ENCODE results near the gene TTLL11.
A peak's percentile ranks its signal among the peaks of the same experiment; 100 is the strongest.

Gene TTLL11

DNA sequence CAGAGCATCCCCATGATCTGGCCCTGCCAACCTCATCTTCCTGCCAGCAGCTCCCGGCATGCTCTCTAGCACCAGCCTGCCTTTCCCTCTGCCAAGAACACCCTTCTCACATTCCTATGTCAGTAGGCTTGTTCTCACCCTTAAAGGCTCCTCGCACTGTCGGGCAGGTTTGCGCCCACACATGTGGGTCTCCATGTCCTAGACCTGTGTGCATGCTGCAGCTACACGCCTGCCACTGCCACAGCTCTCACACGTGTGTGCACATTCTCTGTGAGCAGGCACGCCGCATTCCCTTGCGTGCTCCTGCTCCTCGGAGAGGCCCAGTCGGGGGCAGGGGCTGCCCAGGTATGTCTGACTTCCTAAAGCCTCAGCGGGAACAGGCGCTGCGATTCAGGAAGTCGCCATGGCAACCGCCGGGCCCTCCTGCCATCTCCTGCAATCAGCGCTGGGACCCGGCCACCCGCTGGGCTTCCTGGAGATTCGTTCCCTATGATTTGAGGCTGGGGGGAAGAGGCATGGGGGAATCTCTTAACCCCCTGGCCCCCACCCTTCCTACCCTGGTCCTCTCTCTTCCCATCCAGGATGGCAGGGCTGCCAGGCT, 38.4 kb upstream of the TTLL11 start:
- no peak overlapping the region for H3K9ac ChIP-seq (ENCODE audit: low read length)
- H3K27me3 ChIP-seq (replicated peaks; ENCODE audit: control insufficient read depth, insufficient read depth, low read length): peaks cover 19% of the 10 kb centered on the region
- no peak overlapping the region for H3K4me3 ChIP-seq (ENCODE audit: low read length)
- no peaks in the 10 kb centered on the region for H3K9me3 ChIP-seq (ENCODE audit: control insufficient read depth, low read length)
- no peaks in the 10 kb centered on the region for H3K36me3 ChIP-seq (ENCODE audit: control insufficient read depth, insufficient read depth, low read length, severe bottlenecking)
- no peak for DNase-seq (ENCODE audit: low read depth)
- H3K4me1 ChIP-seq (ENCODE audit: control insufficient read depth, insufficient read depth, low read length): peaks cover 11% of the 10 kb centered on the region

DNA sequence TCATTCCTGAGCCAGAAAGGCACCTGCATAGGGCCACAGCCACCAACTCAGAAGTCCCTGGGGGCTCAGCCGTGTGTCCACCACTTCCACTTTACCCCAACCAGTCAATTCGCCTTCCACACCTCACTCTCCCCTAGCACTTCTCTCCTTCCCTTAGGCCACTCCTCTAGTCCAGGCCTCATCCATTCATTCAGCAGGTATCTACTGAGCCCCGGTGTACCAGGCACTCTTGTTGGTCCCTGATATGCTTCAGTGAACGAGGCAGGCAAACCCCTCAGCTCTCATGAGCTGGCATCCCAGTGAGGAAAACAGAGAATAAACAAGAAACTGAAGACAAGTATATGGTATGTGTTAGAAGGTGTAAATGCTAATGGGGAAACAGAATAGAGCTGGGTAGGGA, 37.7 kb upstream of the TTLL11 start:
- Histone ChIP-seq H3K36me3 (ENCODE audit: control insufficient read depth, insufficient read depth, low read length, severe bottlenecking) (no peaks in the 10 kb centered on the region), H3K4me3 (ENCODE audit: low read length) (no peak overlapping the region), H3K9me3 (ENCODE audit: control insufficient read depth, low read length) (no peaks in the 10 kb centered on the region), H3K9ac (ENCODE audit: low read length) (no peak overlapping the region), H3K27me3 (replicated peaks; ENCODE audit: control insufficient read depth, insufficient read depth, low read length) (peaks cover 19% of the 10 kb centered on the region), H3K4me1 (ENCODE audit: control insufficient read depth, insufficient read depth, low read length) (peaks cover 18% of the 10 kb centered on the region)
- no peak for DNase-seq (ENCODE audit: low read depth)

DNA sequence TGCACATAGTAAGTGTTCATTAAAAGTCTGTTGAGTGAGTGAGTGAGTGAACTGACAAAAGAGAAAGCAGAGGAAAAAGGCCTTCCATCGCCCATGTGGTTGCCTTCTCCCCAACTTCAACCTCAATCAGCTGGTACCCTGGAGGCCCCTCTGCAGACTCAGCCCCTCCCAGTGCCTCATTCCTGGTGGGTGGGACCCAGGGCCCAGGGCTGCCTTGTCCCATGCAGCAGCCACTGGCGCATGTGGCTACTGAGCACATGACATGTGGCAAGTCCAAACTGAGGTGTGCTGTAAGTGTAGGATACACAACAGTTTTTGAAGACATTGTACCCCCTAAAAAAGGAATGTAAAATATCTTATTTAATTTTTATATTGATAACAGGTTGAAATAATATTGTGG, 36.9 kb upstream of the TTLL11 start:
- DNase-seq (ENCODE audit: low read depth): no peak
- H3K27me3 ChIP-seq (replicated peaks; ENCODE audit: control insufficient read depth, insufficient read depth, low read length): peaks cover 19% of the 10 kb centered on the region
- H3K36me3 ChIP-seq (ENCODE audit: control insufficient read depth, insufficient read depth, low read length, severe bottlenecking): no peaks in the 10 kb centered on the region
- H3K9me3 ChIP-seq (ENCODE audit: control insufficient read depth, low read length): no peaks in the 10 kb centered on the region
- peaks cover 14% of the 10 kb centered on the region for H3K4me1 ChIP-seq (ENCODE audit: control insufficient read depth, insufficient read depth, low read length)
- H3K9ac ChIP-seq (ENCODE audit: low read length): no peak overlapping the region
- H3K4me3 ChIP-seq (ENCODE audit: low read length): no peak overlapping the region

DNA sequence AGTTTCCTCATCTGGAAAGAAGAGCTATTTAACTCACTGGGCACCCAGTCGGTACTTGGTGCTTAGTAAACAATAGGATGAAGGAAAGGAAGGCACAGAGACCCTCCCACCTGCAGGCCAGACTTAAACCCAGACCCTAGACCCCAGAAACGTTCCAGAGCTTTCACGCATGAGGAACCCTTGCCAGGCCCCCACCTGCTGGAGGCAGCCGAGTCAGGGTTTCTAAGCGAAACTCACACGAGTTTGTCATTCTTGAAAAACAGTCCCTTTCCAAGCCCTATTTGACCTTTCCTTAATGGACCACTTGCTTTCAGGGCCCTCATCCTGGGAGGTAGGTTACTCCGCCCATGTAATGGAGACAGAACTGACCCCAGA, 35.8 kb upstream of the TTLL11 start:
- H3K9me3 ChIP-seq (ENCODE audit: control insufficient read depth, low read length): no peaks in the 10 kb centered on the region

DNA sequence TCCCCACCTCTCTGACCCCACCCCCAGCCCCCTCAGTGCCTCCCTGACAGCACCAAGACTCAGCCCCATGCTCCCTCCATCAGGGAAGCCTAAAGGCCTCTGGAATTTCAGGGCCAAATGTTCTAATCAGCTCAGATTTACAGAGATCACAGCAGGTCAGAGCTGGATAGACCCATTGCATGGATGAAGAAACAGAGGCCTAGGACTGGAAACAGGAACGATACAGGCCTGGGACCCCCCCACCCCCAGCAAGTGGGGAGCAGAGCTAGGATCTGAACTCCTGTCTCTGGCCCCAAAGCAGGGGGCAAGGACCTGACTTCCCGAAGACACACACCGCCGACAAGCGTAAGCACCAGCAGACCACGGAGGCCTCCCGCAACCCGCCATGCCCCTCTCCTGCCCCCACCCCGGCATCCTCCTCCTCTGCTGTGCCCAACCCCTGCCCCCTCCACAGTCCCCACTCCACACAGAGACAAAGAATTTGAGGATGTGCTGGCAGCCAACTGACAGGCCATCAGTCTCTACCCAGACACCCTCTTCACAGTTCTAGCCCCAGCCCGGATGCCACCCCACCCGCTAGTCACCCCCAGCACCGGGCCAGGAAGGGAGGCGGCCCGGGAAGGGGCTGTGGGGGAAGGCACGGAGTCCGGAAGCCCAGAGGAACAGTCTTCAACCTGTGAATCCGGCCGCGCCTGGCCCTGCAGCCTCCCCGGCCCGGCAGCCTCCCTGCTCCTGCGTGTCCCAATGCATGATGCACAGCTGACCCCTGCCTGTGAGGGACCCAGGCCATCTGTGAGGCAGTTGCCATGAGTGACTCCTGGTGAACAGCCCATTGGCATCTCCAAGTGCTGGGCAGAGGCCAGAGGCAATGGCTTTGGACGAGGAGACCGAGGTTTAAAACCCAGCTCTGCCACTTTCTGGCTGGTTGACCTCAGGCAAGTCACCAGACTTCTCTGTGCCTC, 35.2 kb upstream of the TTLL11 start:
- H3K27me3 ChIP-seq (replicated peaks; ENCODE audit: control insufficient read depth, insufficient read depth, low read length): peaks cover 28% of the 10 kb centered on the region
- no peak overlapping the region for H3K9ac ChIP-seq (ENCODE audit: low read length)
- DNase-seq (ENCODE audit: low read depth): no peak
- H3K4me3 ChIP-seq (ENCODE audit: low read length): no peak overlapping the region
- no peaks in the 10 kb centered on the region for H3K9me3 ChIP-seq (ENCODE audit: control insufficient read depth, low read length)
- H3K4me1 ChIP-seq (ENCODE audit: control insufficient read depth, insufficient read depth, low read length): peaks cover 10% of the 10 kb centered on the region
- H3K36me3 ChIP-seq (ENCODE audit: control insufficient read depth, insufficient read depth, low read length, severe bottlenecking): no peaks in the 10 kb centered on the region

More for the DNA sequence above, 35.8 kb upstream of the TTLL11 start:
- Histone ChIP-seq H3K4me1 (ENCODE audit: control insufficient read depth, insufficient read depth, low read length) (peaks cover 10% of the 10 kb centered on the region), H3K4me3 (ENCODE audit: low read length) (no peak overlapping the region), H3K27me3 (replicated peaks; ENCODE audit: control insufficient read depth, insufficient read depth, low read length) (peaks cover 27% of the 10 kb centered on the region), H3K36me3 (ENCODE audit: control insufficient read depth, insufficient read depth, low read length, severe bottlenecking) (no peaks in the 10 kb centered on the region), H3K9ac (ENCODE audit: low read length) (no peak overlapping the region)
- no peak for DNase-seq (ENCODE audit: low read depth)

DNA sequence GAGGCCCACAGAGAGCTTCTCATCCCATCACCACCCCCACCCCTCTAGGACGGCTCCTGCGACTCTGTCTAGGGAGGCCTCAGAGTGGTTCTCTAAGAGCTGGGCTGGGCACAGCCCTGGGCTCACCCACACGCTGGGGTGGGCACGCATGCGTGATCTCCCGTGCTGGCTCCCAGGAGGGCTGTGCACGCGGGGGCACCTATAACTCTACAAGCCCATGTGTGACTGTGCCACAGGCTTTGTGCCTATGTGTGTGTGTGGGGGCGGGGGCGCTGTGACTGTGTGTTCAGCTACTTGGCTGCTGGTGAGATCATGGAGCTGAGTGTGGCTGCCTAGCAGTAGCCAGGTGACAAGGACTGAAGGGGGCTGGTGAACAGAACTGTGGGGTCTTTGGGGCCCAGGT, 34.3 kb upstream of the TTLL11 start:
- DNase-seq (ENCODE audit: low read depth): no peak
- H3K4me1 ChIP-seq (ENCODE audit: control insufficient read depth, insufficient read depth, low read length): peaks cover 10% of the 10 kb centered on the region
- no peak overlapping the region for H3K9ac ChIP-seq (ENCODE audit: low read length)
- peaks cover 28% of the 10 kb centered on the region for H3K27me3 ChIP-seq (replicated peaks; ENCODE audit: control insufficient read depth, insufficient read depth, low read length)
- H3K9me3 ChIP-seq (ENCODE audit: control insufficient read depth, low read length): no peaks in the 10 kb centered on the region
- no peaks in the 10 kb centered on the region for H3K36me3 ChIP-seq (ENCODE audit: control insufficient read depth, insufficient read depth, low read length, severe bottlenecking)
- H3K4me3 ChIP-seq (ENCODE audit: low read length): no peak overlapping the region

DNA sequence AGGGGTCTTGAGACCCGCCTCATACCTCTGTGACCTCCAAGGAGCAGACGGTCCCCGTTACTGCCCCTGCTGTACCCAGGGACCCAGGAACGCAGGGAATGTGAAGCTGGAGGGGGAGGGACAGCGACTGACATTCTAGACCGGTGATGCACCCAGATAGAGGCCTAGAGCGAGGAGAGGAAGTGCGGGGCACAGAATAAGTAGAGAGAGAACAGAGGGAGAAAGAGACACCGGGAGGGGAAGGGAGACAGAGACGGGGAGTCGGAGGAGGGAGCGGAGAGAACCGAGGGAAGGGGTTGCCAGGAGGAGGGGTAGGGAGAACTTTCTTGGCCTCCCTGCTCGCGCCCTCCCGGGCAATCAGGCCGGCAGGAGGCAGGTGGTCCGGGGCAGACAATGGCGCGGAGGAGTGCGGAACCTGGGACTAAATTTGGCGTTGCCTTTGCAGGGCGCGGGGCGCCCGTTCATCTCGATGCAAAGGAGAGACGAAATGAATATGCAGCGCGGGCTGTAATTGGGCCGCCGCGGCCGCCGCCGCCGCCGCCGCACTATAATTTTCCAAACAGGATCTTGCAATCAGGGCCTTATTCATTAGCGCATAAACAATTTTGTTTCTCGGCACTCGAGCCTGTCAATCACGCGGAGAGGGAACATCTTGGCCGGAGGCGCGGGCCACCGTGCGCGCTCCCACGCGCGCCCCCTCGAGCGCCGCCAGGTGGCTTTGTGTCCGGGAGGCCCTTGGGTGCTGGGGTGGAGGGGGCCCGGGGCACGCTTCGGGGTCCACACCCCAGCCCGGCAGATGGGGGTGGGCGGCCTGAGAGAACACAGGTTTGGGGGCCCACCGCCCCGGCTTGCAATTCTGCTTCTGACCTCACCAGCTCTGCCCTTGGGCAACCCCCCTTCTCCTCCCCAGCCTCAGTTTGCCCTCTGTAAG, 33.5 kb upstream of the TTLL11 start:
- no peaks in the 10 kb centered on the region for H3K36me3 ChIP-seq (ENCODE audit: control insufficient read depth, insufficient read depth, low read length, severe bottlenecking)
- peaks cover 21% of the 10 kb centered on the region for H3K27me3 ChIP-seq (replicated peaks; ENCODE audit: control insufficient read depth, insufficient read depth, low read length)
- peak overlapping the region; percentile 74 for H3K4me3 ChIP-seq (ENCODE audit: low read length)
- peaks cover 10% of the 10 kb centered on the region for H3K4me1 ChIP-seq (ENCODE audit: control insufficient read depth, insufficient read depth, low read length)
- H3K9ac ChIP-seq (ENCODE audit: low read length): peak overlapping the region; percentile 70
- no peaks in the 10 kb centered on the region for H3K9me3 ChIP-seq (ENCODE audit: control insufficient read depth, low read length)
- DNase-seq (ENCODE audit: low read depth): peak; percentile 40

DNA sequence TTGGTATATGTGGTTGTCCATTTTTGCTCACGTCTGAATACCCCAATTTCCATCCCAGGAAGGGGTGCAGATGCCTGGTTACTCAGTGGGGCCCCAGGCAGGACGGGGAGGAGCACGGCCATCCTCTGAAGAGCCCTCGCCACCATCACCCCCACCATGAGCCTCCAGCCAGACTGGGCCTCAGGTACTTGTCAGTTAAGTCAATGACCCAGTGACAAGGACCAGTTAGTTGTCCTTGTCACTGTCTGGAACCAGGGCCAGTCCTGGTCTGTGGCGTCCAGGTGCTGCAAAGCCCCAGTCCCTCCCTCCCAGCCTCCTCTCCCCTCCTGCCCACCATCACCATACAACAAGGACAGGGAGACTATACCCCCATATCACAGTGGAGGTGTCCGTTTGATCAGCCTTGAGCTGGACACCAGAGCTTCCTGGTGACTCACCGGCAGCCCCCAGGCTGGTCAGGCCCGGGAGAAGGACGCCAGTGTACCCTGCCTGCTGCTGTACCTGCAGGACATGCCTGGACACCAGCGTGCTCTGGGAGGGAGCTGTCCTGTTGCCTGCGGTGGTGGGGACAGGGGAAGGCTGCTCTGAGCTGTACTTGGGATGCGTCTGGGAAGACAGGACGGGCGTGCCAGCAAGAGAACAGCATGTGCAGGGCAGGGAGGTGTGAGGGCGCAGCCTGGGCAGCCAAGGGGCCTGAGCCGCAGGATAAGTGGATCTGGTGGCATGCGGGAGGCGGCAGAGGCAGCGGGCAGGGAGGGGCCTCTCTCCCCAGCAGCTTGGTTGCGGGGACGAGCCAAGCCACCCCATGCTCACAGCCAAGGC, 32.6 kb upstream of the TTLL11 start:
- Histone ChIP-seq H3K4me3 (ENCODE audit: low read length) (peak overlapping the region; percentile 74), H3K9ac (ENCODE audit: low read length) (peak overlapping the region; percentile 70), H3K9me3 (ENCODE audit: control insufficient read depth, low read length) (no peaks in the 10 kb centered on the region), H3K36me3 (ENCODE audit: control insufficient read depth, insufficient read depth, low read length, severe bottlenecking) (no peaks in the 10 kb centered on the region), H3K27me3 (replicated peaks; ENCODE audit: control insufficient read depth, insufficient read depth, low read length) (peaks cover 13% of the 10 kb centered on the region), H3K4me1 (ENCODE audit: control insufficient read depth, insufficient read depth, low read length) (peaks cover 10% of the 10 kb centered on the region)
- DNase-seq (ENCODE audit: low read depth): peak; percentile 15

DNA sequence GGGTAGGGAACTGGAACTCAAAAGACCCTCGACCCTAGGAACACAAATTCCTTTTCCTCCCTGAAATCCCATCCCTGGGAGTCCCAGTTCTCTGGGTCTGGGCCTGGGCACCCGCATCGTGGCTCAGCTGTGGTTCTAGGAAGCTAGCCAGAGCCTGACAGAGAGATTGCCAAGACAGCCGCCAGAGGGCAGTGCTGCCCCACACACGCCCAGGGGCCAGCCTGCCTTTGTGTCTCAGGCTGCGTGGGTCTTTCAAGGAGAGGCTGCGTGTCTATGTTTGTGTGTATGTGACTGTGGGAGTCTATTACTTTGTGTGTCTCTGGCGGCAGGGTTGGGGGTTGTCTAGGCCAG, 32.0 kb upstream of the TTLL11 start:
- Histone ChIP-seq H3K27me3 (replicated peaks; ENCODE audit: control insufficient read depth, insufficient read depth, low read length) (peaks cover 9% of the 10 kb centered on the region), H3K9me3 (ENCODE audit: control insufficient read depth, low read length) (no peaks in the 10 kb centered on the region), H3K36me3 (ENCODE audit: control insufficient read depth, insufficient read depth, low read length, severe bottlenecking) (no peaks in the 10 kb centered on the region), H3K4me1 (ENCODE audit: control insufficient read depth, insufficient read depth, low read length) (peaks cover 10% of the 10 kb centered on the region), H3K9ac (ENCODE audit: low read length) (no peak overlapping the region), H3K4me3 (ENCODE audit: low read length) (no peak overlapping the region)
- DNase-seq (ENCODE audit: low read depth): peak; percentile 93

DNA sequence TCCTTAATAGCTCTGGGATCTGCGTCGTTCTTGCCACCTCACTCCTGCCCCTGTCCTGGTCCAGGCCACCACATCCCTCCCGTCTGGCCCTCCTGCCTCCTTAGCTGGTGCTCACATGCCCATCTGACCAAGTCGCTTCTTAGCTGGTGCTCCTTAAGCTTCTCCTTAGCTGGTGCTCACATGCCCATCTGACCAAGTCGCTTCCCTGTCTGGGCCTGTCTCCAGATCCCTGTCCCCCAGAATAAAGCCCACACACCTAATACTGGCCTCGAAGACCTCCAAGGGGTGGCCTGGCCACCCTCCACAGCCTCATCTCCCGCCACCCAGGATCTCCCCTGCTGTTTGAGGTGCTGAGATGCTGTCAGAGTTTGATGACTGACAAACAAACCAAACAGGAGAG, 31.4 kb upstream of the TTLL11 start:
- Histone ChIP-seq H3K9ac (ENCODE audit: low read length) (no peak overlapping the region), H3K36me3 (ENCODE audit: control insufficient read depth, insufficient read depth, low read length, severe bottlenecking) (no peaks in the 10 kb centered on the region), H3K4me1 (ENCODE audit: control insufficient read depth, insufficient read depth, low read length) (peaks cover 10% of the 10 kb centered on the region), H3K9me3 (ENCODE audit: control insufficient read depth, low read length) (no peaks in the 10 kb centered on the region), H3K4me3 (ENCODE audit: low read length) (no peak overlapping the region), H3K27me3 (replicated peaks; ENCODE audit: control insufficient read depth, insufficient read depth, low read length) (peaks cover 9% of the 10 kb centered on the region)
- no peak for DNase-seq (ENCODE audit: low read depth)
